Trophoblast cell (in vitro differentiated cells and primary cell): ENCODE results near the gene METTL1.
A peak's percentile ranks its signal among the peaks of the same experiment; 100 is the strongest.

Experiments used
- DNase-seq, 2 donors: peaks; one replicate each; pipeline ENCODE4 v3.0.0-alpha.2; 2016
- H2AFZ ChIP-seq: 2 replicates; pipeline ENCODE4 v1.6.1; 2013; ENCODE audit warnings: low read length, moderate library complexity, mild to moderate bottlenecking; ENCODE audit not compliant: insufficient read depth, poor library complexity
- H2AK5ac ChIP-seq: 2 replicates; pipeline ENCODE4 v1.6.1; 2013; ENCODE audit warnings: mild to moderate bottlenecking, low read length
- H2BK120ac ChIP-seq: 2 replicates; pipeline ENCODE4 v1.6.1; 2013; ENCODE audit warnings: low read length, mild to moderate bottlenecking, moderate library complexity; ENCODE audit not compliant: insufficient read depth, poor library complexity
- H2BK12ac ChIP-seq: 2 replicates; pipeline ENCODE4 v1.6.1; 2013; ENCODE audit warnings: mild to moderate bottlenecking, low read length, moderate library complexity
- H2BK5ac ChIP-seq: 2 replicates; pipeline ENCODE4 v1.6.1; 2013; ENCODE audit warnings: low read length, low read depth, moderate library complexity, mild to moderate bottlenecking; ENCODE audit not compliant: poor library complexity
- H3K14ac ChIP-seq: 2 replicates; pipeline ENCODE4 v1.6.1; 2013; ENCODE audit warnings: mild to moderate bottlenecking, low read length
- H3K18ac ChIP-seq: 2 replicates; pipeline ENCODE4 v1.6.1; 2013; ENCODE audit warnings: mild to moderate bottlenecking, low read length
- H3K23ac ChIP-seq: 2 replicates; pipeline ENCODE4 v1.6.1; 2013; ENCODE audit warnings: low read length
- H3K27ac ChIP-seq: 2 replicates; pipeline ENCODE4 v1.5.1; 2013; ENCODE audit warnings: low read depth, mild to moderate bottlenecking, inconsistent platforms, low read length, moderate library complexity
- H3K27me3 ChIP-seq: 2 replicates; pipeline ENCODE4 v1.6.1; 2013; ENCODE audit warnings: inconsistent platforms, mild to moderate bottlenecking, low read length, moderate library complexity; ENCODE audit not compliant: insufficient read depth
- H3K36me3 ChIP-seq, 2 experiments: 1 replicate in 1 of 2; 2 replicates in 1 of 2; pipeline ENCODE4 v1.6.1; 2013; ENCODE audit warnings: low read length in 2 of 2, mild to moderate bottlenecking in 2 of 2, moderate library complexity in 1 of 2; ENCODE audit not compliant: insufficient read depth in 2 of 2, control insufficient read depth in 1 of 2
- H3K4ac ChIP-seq: 2 replicates; pipeline ENCODE4 v1.6.1; 2013; ENCODE audit warnings: low read depth, mild to moderate bottlenecking, low read length, moderate library complexity
- H3K4me1 ChIP-seq, 2 experiments: 1 replicate in 1 of 2; 2 replicates in 1 of 2; pipeline ENCODE4 v1.6.1; 2013; ENCODE audit warnings: low read length in 2 of 2, mild to moderate bottlenecking in 2 of 2, moderate library complexity in 1 of 2; ENCODE audit not compliant: insufficient read depth in 2 of 2, control insufficient read depth in 1 of 2
- H3K4me2 ChIP-seq: 2 replicates; pipeline ENCODE4 v1.6.1; 2013; ENCODE audit warnings: inconsistent platforms, mild to moderate bottlenecking, low read length, moderate library complexity
- H3K4me3 ChIP-seq: 2 replicates; pipeline ENCODE4 v1.5.1; 2013; ENCODE audit warnings: mild to moderate bottlenecking, low read depth, low read length, inconsistent platforms
- H3K79me1 ChIP-seq: one replicate; pipeline ENCODE4 v1.6.1; 2013; ENCODE audit warnings: low read length
- H3K79me2 ChIP-seq: 2 replicates; pipeline ENCODE4 v1.6.1; 2013; ENCODE audit warnings: low read length, mild to moderate bottlenecking; ENCODE audit not compliant: control insufficient read depth, insufficient read depth, poor library complexity
- H3K9ac ChIP-seq: 2 replicates; pipeline ENCODE4 v1.6.1; 2013; ENCODE audit warnings: mild to moderate bottlenecking, low read length
- H3K9me3 ChIP-seq: 2 replicates; pipeline ENCODE4 v1.6.1; 2013; ENCODE audit warnings: low read depth, mild to moderate bottlenecking, control low read depth, inconsistent platforms, low read length; ENCODE audit not compliant: insufficient read depth
- H4K12ac ChIP-seq: 2 replicates; pipeline ENCODE4 v1.6.1; 2013; ENCODE audit warnings: low read depth, mild to moderate bottlenecking, low read length, moderate library complexity
- H4K8ac ChIP-seq: 2 replicates; pipeline ENCODE4 v1.6.1; 2013; ENCODE audit warnings: low read depth, mild to moderate bottlenecking, low read length, moderate library complexity
- H4K91ac ChIP-seq: one replicate; pipeline ENCODE4 v1.6.1; 2013; ENCODE audit warnings: low read depth, mild to moderate bottlenecking, low read length, moderate library complexity
- WGBS: extraction: QIAGEN DNeasy Blood & Tissue Kit; methylation state at CpG from one replicate; pipeline ENCODE4 v1.1.7; 2013; ENCODE audit warnings: missing lambda C conversion rate; ENCODE audit not compliant: insufficient read length, insufficient coverage; ENCODE audit errors: extremely low coverage; 5-methylcytosine and 5-hydroxymethylcytosine counted together

METTL1 gene

GRCh38 chr12:57765698-57766463 is 6.0 kb downstream of the METTL1 start:
- H3K4ac ChIP-seq, result no peak overlapping the region
- H3K27me3 ChIP-seq, result peaks cover 45% of the 10 kb centered on the region
- peak overlapping the region; percentile 15 for H3K4me3 ChIP-seq
- H4K91ac ChIP-seq, result no peak overlapping the region
- H3K36me3 ChIP-seq, result peaks cover 12 to 13% of the 10 kb centered on the region in 2 experiments
- H3K9me3 ChIP-seq, result peaks cover 6% of the 10 kb centered on the region
- H3K9ac ChIP-seq, result no peak overlapping the region
- H4K8ac ChIP-seq, result no peak overlapping the region
- no peak overlapping the region for H2AK5ac ChIP-seq
- H3K79me1 ChIP-seq, result no peaks in the 10 kb centered on the region
- H3K79me2 ChIP-seq, result no peaks in the 10 kb centered on the region
- no peak overlapping the region for H4K12ac ChIP-seq
- no CpG with 5 or more reads among the region's 40 CpGs for WGBS
- peak overlapping the region; percentile 60 for H3K4me2 ChIP-seq
- H3K4me1 ChIP-seq, result peaks cover 16 to 22% of the 10 kb centered on the region in 2 experiments
- H2AFZ ChIP-seq, result no peak overlapping the region
- H3K27ac ChIP-seq, result no peak overlapping the region
- H2BK12ac ChIP-seq, result no peak overlapping the region
- no peak overlapping the region for H2BK120ac ChIP-seq
- H3K18ac ChIP-seq, result no peak overlapping the region
- no peak overlapping the region for H3K23ac ChIP-seq
- no peak overlapping the region for H2BK5ac ChIP-seq
- no peak for DNase-seq
- H3K14ac ChIP-seq, result no peak overlapping the region

GRCh38 chr12:57765003-57765697 is 6.8 kb downstream of the METTL1 start:
- H3K36me3 ChIP-seq, result peaks cover 9 to 12% of the 10 kb centered on the region in 2 experiments
- no peak overlapping the region for H4K12ac ChIP-seq
- no peak overlapping the region for H4K8ac ChIP-seq
- H3K4me2 ChIP-seq, result peak overlapping the region; percentile 60
- no CpG with 5 or more reads among the region's 60 CpGs for WGBS
- peak overlapping the region; percentile 31 for H2AFZ ChIP-seq
- no peak overlapping the region for H3K18ac ChIP-seq
- no peak overlapping the region for H3K9ac ChIP-seq
- peak in 1 of 2 donors; percentile 35 for DNase-seq
- no peak overlapping the region for H3K27ac ChIP-seq
- no peaks in the 10 kb centered on the region for H3K79me2 ChIP-seq
- H3K27me3 ChIP-seq, result peaks cover 45% of the 10 kb centered on the region
- H3K23ac ChIP-seq, result no peak overlapping the region
- H2BK120ac ChIP-seq, result no peak overlapping the region
- no peak overlapping the region for H3K14ac ChIP-seq
- H3K79me1 ChIP-seq, result no peaks in the 10 kb centered on the region
- no peak overlapping the region for H2BK12ac ChIP-seq
- no peak overlapping the region for H4K91ac ChIP-seq
- H2BK5ac ChIP-seq, result no peak overlapping the region
- peaks cover 6% of the 10 kb centered on the region for H3K9me3 ChIP-seq
- peaks cover 16 to 21% of the 10 kb centered on the region in 2 experiments for H3K4me1 ChIP-seq
- H3K4me3 ChIP-seq, result no peak overlapping the region
- no peak overlapping the region for H2AK5ac ChIP-seq
- no peak overlapping the region for H3K4ac ChIP-seq

- Histone ChIP-seq H3K9ac (no peak overlapping the region), H3K36me3 (peaks cover 9 to 11% of the 10 kb centered on the region in 2 experiments), H2BK5ac (no peak overlapping the region), H3K79me1 (no peaks in the 10 kb centered on the region), H3K27me3 (peaks cover 45% of the 10 kb centered on the region), H2AFZ (no peak overlapping the region), H3K4me2 (peak overlapping the region; percentile 60), H4K8ac (no peak overlapping the region), H3K4me3 (peak overlapping the region; percentile 39), H2AK5ac (no peak overlapping the region), H2BK12ac (no peak overlapping the region), H2BK120ac (no peak overlapping the region), H3K79me2 (no peaks in the 10 kb centered on the region), H3K14ac (no peak overlapping the region), H3K27ac (no peak overlapping the region), H3K4ac (no peak overlapping the region), H4K91ac (no peak overlapping the region), H3K4me1 (peaks cover 16 to 21% of the 10 kb centered on the region in 2 experiments), H3K9me3 (peaks cover 6% of the 10 kb centered on the region), H4K12ac (no peak overlapping the region), H3K23ac (no peak overlapping the region), H3K18ac (no peak overlapping the region)
- no peak for DNase-seq
- no CpG with 5 or more reads among the region's 17 CpGs for WGBS
These were observed 7.3 kb downstream of the METTL1 start for GRCh38 chr12:57764662-57765002.

GRCh38 chr12:57763881-57764661 is 7.8 kb downstream of the METTL1 start:
- Histone ChIP-seq H3K79me2 (no peaks in the 10 kb centered on the region), H3K18ac (no peak overlapping the region), H4K12ac (no peak overlapping the region), H2AK5ac (no peak overlapping the region), H3K27me3 (peaks cover 45% of the 10 kb centered on the region), H2BK5ac (no peak overlapping the region), H4K91ac (no peak overlapping the region), H3K23ac (no peak overlapping the region), H2AFZ (no peak overlapping the region), H3K9ac (no peak overlapping the region), H3K14ac (no peak overlapping the region), H2BK12ac (no peak overlapping the region), H3K4ac (no peak overlapping the region), H3K27ac (no peak overlapping the region), H3K4me3 (no peak overlapping the region), H2BK120ac (no peak overlapping the region), H3K9me3 (peaks cover 6% of the 10 kb centered on the region), H3K36me3 (peaks cover 5% of the 10 kb centered on the region in 2 experiments), H3K79me1 (no peaks in the 10 kb centered on the region), H4K8ac (no peak overlapping the region), H3K4me2 (peak overlapping the region; percentile 60), H3K4me1 (peaks cover 16 to 21% of the 10 kb centered on the region in 2 experiments)
- no CpG with 5 or more reads among the region's 6 CpGs for WGBS
- DNase-seq, result no peak
